ENCODE measurements around the gene UST.

The UST gene

DNA sequence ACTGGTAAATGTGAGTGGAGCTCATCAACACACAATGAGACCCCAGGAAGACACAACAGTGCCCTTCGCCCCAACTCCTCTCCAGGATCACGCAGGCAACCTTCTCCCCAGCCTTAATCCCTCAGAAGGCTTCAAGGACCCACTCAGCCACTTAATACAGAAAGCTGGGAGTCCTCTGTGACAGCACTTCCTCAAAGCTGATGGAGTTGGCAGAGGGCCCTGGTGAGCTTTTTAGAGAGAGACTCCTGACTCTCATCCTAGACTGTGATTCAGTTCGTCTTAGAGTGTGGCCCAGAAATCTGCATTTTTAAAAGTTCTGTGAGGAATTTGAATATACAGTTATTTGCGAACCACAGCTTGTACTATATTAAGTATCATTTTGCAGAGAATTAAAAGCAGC is 187.7 kb downstream of the UST start:
- H3K4me3 ChIP-seq (ENCODE audit: low read length), result no peak overlapping the region
- TF ChIP-seq, protein P1, sequence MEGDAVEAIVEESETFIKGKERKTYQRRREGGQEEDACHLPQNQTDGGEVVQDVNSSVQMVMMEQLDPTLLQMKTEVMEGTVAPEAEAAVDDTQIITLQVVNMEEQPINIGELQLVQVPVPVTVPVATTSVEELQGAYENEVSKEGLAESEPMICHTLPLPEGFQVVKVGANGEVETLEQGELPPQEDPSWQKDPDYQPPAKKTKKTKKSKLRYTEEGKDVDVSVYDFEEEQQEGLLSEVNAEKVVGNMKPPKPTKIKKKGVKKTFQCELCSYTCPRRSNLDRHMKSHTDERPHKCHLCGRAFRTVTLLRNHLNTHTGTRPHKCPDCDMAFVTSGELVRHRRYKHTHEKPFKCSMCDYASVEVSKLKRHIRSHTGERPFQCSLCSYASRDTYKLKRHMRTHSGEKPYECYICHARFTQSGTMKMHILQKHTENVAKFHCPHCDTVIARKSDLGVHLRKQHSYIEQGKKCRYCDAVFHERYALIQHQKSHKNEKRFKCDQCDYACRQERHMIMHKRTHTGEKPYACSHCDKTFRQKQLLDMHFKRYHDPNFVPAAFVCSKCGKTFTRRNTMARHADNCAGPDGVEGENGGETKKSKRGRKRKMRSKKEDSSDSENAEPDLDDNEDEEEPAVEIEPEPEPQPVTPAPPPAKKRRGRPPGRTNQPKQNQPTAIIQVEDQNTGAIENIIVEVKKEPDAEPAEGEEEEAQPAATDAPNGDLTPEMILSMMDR (IDR thresholded peaks at IDR 0.05; ENCODE audit: low read depth, low read length, poor library complexity, severe bottlenecking), result no peak
- no peak for TF ChIP-seq EZH2phosphoT487 (IDR thresholded peaks at IDR 0.05; ENCODE audit: borderline replicate concordance, low read length)
- H4K20me1 ChIP-seq (ENCODE audit: control insufficient read depth, insufficient read depth, low read depth, low read length), result no peaks in the 10 kb centered on the region
- H3F3A ChIP-seq (ENCODE audit: control insufficient read depth, insufficient read depth), result no peaks in the 10 kb centered on the region
- no peaks in the 10 kb centered on the region for H3K36me3 ChIP-seq (ENCODE audit: control insufficient read depth, low read length)
- no peak overlapping the region for H3K4me2 ChIP-seq (ENCODE audit: low read length)
- H3K9me2 ChIP-seq (replicated peaks; ENCODE audit: control insufficient read depth, low read length), result no peaks in the 10 kb centered on the region
- H3K79me2 ChIP-seq (ENCODE audit: control insufficient read depth, low read length), result no peaks in the 10 kb centered on the region
- no peaks in the 10 kb centered on the region for H3K9me3 ChIP-seq (ENCODE audit: control insufficient read depth, insufficient read depth, low read length)
- peaks cover 15% of the 10 kb centered on the region for H3K27me3 ChIP-seq (ENCODE audit: control insufficient read depth, low read length)
- no peak overlapping the region for H3K27ac ChIP-seq (ENCODE audit: low read depth, low read length)
- no peaks in the 10 kb centered on the region for H3K4me1 ChIP-seq (ENCODE audit: control insufficient read depth, low read length)

DNA sequence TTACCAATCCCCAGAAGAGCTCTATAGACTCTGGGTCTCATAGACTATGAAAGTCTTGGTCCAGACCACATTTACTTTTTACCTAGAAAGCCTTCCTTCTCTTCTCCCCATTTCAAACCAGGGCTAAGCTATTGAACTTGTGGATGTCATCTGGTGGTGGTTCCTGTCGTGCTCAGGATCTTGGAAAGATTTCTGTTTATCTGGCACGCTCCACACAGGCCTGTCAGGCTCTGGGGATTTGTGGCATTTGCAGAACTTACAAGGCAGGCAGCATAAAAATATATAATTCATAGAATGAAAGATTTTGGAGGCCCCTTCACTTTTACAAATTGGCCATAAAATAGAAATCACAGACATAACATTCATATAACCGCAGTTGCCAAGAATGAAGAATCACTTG is 188.1 kb downstream of the UST start:
- Histone ChIP-seq H4K20me1 (ENCODE audit: control insufficient read depth, insufficient read depth, low read depth, low read length) (no peaks in the 10 kb centered on the region), H3F3A (ENCODE audit: control insufficient read depth, insufficient read depth) (no peaks in the 10 kb centered on the region), H3K9me2 (replicated peaks; ENCODE audit: control insufficient read depth, low read length) (no peaks in the 10 kb centered on the region), H3K9me3 (ENCODE audit: control insufficient read depth, insufficient read depth, low read length) (no peaks in the 10 kb centered on the region), H3K27ac (ENCODE audit: low read depth, low read length) (no peak overlapping the region), H3K4me2 (ENCODE audit: low read length) (no peak overlapping the region), H3K4me1 (ENCODE audit: control insufficient read depth, low read length) (no peaks in the 10 kb centered on the region), H3K27me3 (ENCODE audit: control insufficient read depth, low read length) (peaks cover 15% of the 10 kb centered on the region), H3K79me2 (ENCODE audit: control insufficient read depth, low read length) (no peaks in the 10 kb centered on the region), H3K4me3 (ENCODE audit: low read length) (no peak overlapping the region), H3K36me3 (ENCODE audit: control insufficient read depth, low read length) (no peaks in the 10 kb centered on the region)
- TF ChIP-seq, protein P1 (IDR thresholded peaks at IDR 0.05; ENCODE audit: low read depth, low read length, poor library complexity, severe bottlenecking), result no peak
- no peak for TF ChIP-seq EZH2phosphoT487 (IDR thresholded peaks at IDR 0.05; ENCODE audit: borderline replicate concordance, low read length)

DNA sequence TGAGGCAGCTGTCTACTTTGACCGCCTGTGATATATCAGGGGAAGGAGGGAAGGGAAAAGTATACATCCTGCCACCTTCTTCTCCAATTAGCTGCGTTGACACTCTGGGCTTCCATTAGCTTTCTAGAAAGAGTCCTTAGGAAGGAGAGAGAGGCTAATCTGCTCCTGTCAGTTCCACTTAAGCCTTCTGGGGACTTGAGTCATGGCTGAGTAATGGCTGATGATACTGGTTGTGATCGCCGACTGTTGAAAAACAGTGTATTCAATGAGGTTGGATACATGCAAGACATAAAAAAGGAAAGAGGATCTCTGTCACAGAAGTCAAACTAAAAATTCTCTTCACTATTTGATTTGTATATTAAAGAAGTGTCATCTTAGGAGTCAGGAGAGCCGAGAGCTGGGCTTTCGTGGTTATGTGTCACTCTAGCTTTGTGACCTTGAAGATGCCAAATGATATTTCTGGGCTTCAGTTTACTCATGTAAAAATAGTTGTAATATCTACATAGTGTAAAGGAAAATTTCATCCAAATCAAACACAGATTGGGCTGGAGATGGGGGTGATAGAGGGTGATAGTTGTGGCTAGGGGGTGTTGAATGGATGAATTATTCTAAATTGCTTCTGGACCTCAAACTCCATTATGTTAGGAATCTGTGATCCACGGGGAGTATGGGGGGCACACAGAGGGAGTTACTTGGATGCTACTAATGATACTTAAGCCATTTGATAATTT is 189.0 kb downstream of the UST start:
- peaks cover 16% of the 10 kb centered on the region for H3K27me3 ChIP-seq (ENCODE audit: control insufficient read depth, low read length)
- H3K9me2 ChIP-seq (replicated peaks; ENCODE audit: control insufficient read depth, low read length), result no peaks in the 10 kb centered on the region
- no peaks in the 10 kb centered on the region for H3K9me3 ChIP-seq (ENCODE audit: control insufficient read depth, insufficient read depth, low read length)
- no peak overlapping the region for H3K4me2 ChIP-seq (ENCODE audit: low read length)
- TF ChIP-seq, protein P1 (IDR thresholded peaks at IDR 0.05; ENCODE audit: low read depth, low read length, poor library complexity, severe bottlenecking), result no peak
- no peak for TF ChIP-seq EZH2phosphoT487 (IDR thresholded peaks at IDR 0.05; ENCODE audit: borderline replicate concordance, low read length)
- no peaks in the 10 kb centered on the region for H3K36me3 ChIP-seq (ENCODE audit: control insufficient read depth, low read length)
- H3K27ac ChIP-seq (ENCODE audit: low read depth, low read length), result no peak overlapping the region
- H3K4me1 ChIP-seq (ENCODE audit: control insufficient read depth, low read length), result no peaks in the 10 kb centered on the region
- H3F3A ChIP-seq (ENCODE audit: control insufficient read depth, insufficient read depth), result no peaks in the 10 kb centered on the region
- no peak overlapping the region for H3K4me3 ChIP-seq (ENCODE audit: low read length)
- H4K20me1 ChIP-seq (ENCODE audit: control insufficient read depth, insufficient read depth, low read depth, low read length), result no peaks in the 10 kb centered on the region
- H3K79me2 ChIP-seq (ENCODE audit: control insufficient read depth, low read length), result no peaks in the 10 kb centered on the region
